ENCODE data around the gene SHC3. TPM values are rescaled to one million over a fixed set of nuclear protein-coding genes. Genes with fewer than 3 reads are reported as not detected.

The SHC3 gene
- total and polyA plus RNA-seq, 2 experiments from 2014 or later = 1.3 to 2.9 TPM

GRCh38 chr9:88997646-88998045 is 181.0 kb downstream of the SHC3 start (continued):
- TF ChIP-seq, protein P1, sequence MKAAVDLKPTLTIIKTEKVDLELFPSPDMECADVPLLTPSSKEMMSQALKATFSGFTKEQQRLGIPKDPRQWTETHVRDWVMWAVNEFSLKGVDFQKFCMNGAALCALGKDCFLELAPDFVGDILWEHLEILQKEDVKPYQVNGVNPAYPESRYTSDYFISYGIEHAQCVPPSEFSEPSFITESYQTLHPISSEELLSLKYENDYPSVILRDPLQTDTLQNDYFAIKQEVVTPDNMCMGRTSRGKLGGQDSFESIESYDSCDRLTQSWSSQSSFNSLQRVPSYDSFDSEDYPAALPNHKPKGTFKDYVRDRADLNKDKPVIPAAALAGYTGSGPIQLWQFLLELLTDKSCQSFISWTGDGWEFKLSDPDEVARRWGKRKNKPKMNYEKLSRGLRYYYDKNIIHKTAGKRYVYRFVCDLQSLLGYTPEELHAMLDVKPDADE (IDR thresholded peaks at IDR 0.05) = no peak
- no peak for TF ChIP-seq EZH2phosphoT487 (IDR thresholded peaks at IDR 0.05; ENCODE audit: unreplicated experiment)
- no peak for TF ChIP-seq JUNB (IDR thresholded peaks at IDR 0.05; ENCODE audit: unreplicated experiment)
- TF ChIP-seq, protein P2, sequence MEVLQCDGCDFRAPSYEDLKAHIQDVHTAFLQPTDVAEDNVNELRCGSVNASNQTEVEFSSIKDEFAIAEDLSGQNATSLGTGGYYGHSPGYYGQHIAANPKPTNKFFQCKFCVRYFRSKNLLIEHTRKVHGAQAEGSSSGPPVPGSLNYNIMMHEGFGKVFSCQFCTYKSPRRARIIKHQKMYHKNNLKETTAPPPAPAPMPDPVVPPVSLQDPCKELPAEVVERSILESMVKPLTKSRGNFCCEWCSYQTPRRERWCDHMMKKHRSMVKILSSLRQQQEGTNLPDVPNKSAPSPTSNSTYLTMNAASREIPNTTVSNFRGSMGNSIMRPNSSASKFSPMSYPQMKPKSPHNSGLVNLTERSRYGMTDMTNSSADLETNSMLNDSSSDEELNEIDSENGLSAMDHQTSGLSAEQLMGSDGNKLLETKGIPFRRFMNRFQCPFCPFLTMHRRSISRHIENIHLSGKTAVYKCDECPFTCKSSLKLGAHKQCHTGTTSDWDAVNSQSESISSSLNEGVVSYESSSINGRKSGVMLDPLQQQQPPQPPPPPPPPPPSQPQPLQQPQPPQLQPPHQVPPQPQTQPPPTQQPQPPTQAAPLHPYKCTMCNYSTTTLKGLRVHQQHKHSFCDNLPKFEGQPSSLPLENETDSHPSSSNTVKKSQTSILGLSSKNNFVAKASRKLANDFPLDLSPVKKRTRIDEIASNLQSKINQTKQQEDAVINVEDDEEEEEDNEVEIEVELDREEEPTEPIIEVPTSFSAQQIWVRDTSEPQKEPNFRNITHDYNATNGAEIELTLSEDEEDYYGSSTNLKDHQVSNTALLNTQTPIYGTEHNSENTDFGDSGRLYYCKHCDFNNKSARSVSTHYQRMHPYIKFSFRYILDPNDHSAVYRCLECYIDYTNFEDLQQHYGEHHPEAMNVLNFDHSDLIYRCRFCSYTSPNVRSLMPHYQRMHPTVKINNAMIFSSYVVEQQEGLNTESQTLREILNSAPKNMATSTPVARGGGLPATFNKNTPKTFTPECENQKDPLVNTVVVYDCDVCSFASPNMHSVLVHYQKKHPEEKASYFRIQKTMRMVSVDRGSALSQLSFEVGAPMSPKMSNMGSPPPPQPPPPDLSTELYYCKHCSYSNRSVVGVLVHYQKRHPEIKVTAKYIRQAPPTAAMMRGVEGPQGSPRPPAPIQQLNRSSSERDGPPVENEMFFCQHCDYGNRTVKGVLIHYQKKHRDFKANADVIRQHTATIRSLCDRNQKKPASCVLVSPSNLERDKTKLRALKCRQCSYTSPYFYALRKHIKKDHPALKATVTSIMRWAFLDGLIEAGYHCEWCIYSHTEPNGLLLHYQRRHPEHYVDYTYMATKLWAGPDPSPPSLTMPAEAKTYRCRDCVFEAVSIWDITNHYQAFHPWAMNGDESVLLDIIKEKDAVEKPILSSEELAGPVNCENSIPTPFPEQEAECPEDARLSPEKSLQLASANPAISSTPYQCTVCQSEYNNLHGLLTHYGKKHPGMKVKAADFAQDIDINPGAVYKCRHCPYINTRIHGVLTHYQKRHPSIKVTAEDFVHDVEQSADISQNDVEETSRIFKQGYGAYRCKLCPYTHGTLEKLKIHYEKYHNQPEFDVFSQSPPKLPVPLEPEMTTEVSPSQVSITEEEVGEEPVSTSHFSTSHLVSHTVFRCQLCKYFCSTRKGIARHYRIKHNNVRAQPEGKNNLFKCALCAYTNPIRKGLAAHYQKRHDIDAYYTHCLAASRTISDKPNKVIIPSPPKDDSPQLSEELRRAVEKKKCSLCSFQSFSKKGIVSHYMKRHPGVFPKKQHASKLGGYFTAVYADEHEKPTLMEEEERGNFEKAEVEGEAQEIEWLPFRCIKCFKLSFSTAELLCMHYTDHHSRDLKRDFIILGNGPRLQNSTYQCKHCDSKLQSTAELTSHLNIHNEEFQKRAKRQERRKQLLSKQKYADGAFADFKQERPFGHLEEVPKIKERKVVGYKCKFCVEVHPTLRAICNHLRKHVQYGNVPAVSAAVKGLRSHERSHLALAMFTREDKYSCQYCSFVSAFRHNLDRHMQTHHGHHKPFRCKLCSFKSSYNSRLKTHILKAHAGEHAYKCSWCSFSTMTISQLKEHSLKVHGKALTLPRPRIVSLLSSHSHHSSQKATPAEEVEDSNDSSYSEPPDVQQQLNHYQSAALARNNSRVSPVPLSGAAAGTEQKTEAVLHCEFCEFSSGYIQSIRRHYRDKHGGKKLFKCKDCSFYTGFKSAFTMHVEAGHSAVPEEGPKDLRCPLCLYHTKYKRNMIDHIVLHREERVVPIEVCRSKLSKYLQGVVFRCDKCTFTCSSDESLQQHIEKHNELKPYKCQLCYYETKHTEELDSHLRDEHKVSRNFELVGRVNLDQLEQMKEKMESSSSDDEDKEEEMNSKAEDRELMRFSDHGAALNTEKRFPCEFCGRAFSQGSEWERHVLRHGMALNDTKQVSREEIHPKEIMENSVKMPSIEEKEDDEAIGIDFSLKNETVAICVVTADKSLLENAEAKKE (CRISPR knock-in tag; IDR thresholded peaks at IDR 0.05) = no peak
- TF ChIP-seq STAT1 (IDR thresholded peaks at IDR 0.05; ENCODE audit: unreplicated experiment) = no peak
- TF ChIP-seq NANOG (IDR thresholded peaks at IDR 0.05; ENCODE audit: borderline replicate concordance) = no peak
- no peak for TF ChIP-seq EZH2 (IDR thresholded peaks at IDR 0.05; ENCODE audit: low read depth, unreplicated experiment)
- TF ChIP-seq POLR2AphosphoS5 (IDR thresholded peaks at IDR 0.05; ENCODE audit: low read depth) = no peak
- TF ChIP-seq ZNF114 (CRISPR knock-in tag; IDR thresholded peaks at IDR 0.05) = no peak

- no peaks in the 10 kb centered on the region for H3K9me3 Mint-ChIP-seq
- no peak for ATAC-seq
- Histone ChIP-seq H3K4me1 (ENCODE audit: insufficient read depth) (peaks cover 20% of the 10 kb centered on the region), H3K36me3 (ENCODE audit: insufficient read depth) (no peaks in the 10 kb centered on the region; the same call in none of the 2 replicates), H3K9me2 (ENCODE audit: insufficient read depth) (no peaks in the 10 kb centered on the region), H2AFZ (no peak overlapping the region), H3K4me3 (no peak overlapping the region), H3F3A (replicated peaks; ENCODE audit: low read depth) (no peaks in the 10 kb centered on the region), H4K20me1 (replicated peaks; ENCODE audit: insufficient read depth) (peaks cover 4% of the 10 kb centered on the region; the same call in 1 of the 2 replicates), H3K27ac (ENCODE audit: low read depth) (no peak overlapping the region), H3K79me2 (replicated peaks; ENCODE audit: insufficient read depth) (peaks cover 17% of the 10 kb centered on the region), H3K27me3 (ENCODE audit: insufficient read depth) (peaks cover 9% of the 10 kb centered on the region; the same call in 1 of the 2 replicates), H3K4me2 (no peak overlapping the region)
- peaks cover 4% of the 10 kb centered on the region for H3K27me3 Mint-ChIP-seq (ENCODE audit: insufficient read depth, low read depth, poor library complexity)
- H3K4me1 Mint-ChIP-seq = peaks cover 25% of the 10 kb centered on the region
- H3K36me3 Mint-ChIP-seq (ENCODE audit: low read depth) = peaks cover 4% of the 10 kb centered on the region
- H3K27ac Mint-ChIP-seq = no peak overlapping the region
- no peak for DNase-seq (ENCODE audit: low spot score)
- no peak overlapping the region for H3K4me3 Mint-ChIP-seq
- TF ChIP-seq, protein P3, sequence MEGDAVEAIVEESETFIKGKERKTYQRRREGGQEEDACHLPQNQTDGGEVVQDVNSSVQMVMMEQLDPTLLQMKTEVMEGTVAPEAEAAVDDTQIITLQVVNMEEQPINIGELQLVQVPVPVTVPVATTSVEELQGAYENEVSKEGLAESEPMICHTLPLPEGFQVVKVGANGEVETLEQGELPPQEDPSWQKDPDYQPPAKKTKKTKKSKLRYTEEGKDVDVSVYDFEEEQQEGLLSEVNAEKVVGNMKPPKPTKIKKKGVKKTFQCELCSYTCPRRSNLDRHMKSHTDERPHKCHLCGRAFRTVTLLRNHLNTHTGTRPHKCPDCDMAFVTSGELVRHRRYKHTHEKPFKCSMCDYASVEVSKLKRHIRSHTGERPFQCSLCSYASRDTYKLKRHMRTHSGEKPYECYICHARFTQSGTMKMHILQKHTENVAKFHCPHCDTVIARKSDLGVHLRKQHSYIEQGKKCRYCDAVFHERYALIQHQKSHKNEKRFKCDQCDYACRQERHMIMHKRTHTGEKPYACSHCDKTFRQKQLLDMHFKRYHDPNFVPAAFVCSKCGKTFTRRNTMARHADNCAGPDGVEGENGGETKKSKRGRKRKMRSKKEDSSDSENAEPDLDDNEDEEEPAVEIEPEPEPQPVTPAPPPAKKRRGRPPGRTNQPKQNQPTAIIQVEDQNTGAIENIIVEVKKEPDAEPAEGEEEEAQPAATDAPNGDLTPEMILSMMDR (conservative IDR thresholded peaks at IDR 0.05; ENCODE audit: low read depth in 2 of 2) = no peak
- TF ChIP-seq ZNF114 (CRISPR knock-in tag; IDR thresholded peaks at IDR 0.05) (no peak), NANOG (IDR thresholded peaks at IDR 0.05; ENCODE audit: borderline replicate concordance) (no peak), EZH2phosphoT487 (IDR thresholded peaks at IDR 0.05; ENCODE audit: unreplicated experiment) (no peak), CREB1 (CRISPR knock-in tag; IDR thresholded peaks at IDR 0.05; ENCODE audit: low read depth) (no peak), POLR2AphosphoS5 (IDR thresholded peaks at IDR 0.05; ENCODE audit: low read depth) (no peak), JUNB (IDR thresholded peaks at IDR 0.05; ENCODE audit: unreplicated experiment) (no peak), STAT1 (IDR thresholded peaks at IDR 0.05; ENCODE audit: unreplicated experiment) (no peak)
- TF ChIP-seq, protein P1 (IDR thresholded peaks at IDR 0.05) = no peak
These were observed 181.7 kb downstream of the SHC3 start for GRCh38 chr9:88996921-88997235.

All from GM23338 (cell line).